DMS53 treated with DMSO at 0.1 percent for 48 hours (cell line): ENCODE measurements around the gene PTGES.

Experiments
- DNase-seq: peaks from one replicate; lab custom pipeline; 2025; ENCODE audit not compliant: unreplicated experiment; lab: John Stamatoyannopoulos, UW

PTGES gene

GRCh38 chr9:129696944-129697655, 55.7 kb downstream of the PTGES start:
- no peak for DNase-seq

- DNase-seq = no peak
Measured at GRCh38 chr9:129695870-129696269, 57.0 kb downstream of the PTGES start.

- no peak for DNase-seq
Measured at GRCh38 chr9:129694243-129694646, 58.6 kb downstream of the PTGES start.

- DNase-seq = no peak
Measured at GRCh38 chr9:129693741-129694140, 59.1 kb downstream of the PTGES start.

- no peak for DNase-seq
Measured at GRCh38 chr9:129692534-129692933, 60.3 kb downstream of the PTGES start.
